ENCODE measurements around the gene ACVR1B.

DNA sequence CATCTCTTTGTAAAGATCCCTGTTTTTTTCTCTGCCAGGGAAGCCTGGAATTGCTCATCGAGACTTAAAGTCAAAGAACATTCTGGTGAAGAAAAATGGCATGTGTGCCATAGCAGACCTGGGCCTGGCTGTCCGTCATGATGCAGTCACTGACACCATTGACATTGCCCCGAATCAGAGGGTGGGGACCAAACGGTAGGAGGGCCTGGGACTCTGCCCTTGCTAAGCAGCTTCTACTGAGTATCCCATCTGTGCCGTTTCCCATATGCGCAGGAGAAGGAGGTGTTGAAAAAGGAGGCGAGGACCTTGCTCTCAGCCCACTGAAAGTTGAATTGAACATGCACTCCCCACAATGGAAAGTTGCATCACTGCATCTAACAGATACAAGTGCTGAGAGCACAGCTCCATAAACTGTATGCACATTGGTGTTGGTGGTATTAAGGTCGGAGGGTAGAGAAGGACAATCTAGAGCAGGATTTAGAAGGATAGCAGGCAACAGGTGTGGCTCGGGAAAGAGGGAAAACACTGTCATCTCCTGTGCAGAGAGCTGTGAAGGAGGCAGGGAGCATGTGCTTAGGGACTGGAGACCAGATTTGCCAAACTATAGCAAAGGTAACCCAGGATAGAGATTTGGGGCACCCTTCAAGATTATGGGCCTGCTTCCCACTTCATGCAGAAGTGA is 33.8 kb downstream of the ACVR1B start:
- TF ChIP-seq, protein P1, sequence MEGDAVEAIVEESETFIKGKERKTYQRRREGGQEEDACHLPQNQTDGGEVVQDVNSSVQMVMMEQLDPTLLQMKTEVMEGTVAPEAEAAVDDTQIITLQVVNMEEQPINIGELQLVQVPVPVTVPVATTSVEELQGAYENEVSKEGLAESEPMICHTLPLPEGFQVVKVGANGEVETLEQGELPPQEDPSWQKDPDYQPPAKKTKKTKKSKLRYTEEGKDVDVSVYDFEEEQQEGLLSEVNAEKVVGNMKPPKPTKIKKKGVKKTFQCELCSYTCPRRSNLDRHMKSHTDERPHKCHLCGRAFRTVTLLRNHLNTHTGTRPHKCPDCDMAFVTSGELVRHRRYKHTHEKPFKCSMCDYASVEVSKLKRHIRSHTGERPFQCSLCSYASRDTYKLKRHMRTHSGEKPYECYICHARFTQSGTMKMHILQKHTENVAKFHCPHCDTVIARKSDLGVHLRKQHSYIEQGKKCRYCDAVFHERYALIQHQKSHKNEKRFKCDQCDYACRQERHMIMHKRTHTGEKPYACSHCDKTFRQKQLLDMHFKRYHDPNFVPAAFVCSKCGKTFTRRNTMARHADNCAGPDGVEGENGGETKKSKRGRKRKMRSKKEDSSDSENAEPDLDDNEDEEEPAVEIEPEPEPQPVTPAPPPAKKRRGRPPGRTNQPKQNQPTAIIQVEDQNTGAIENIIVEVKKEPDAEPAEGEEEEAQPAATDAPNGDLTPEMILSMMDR (IDR thresholded peaks at IDR 0.05; ENCODE audit: low read depth, low read length, missing input control), result no peak
- no peak for TF ChIP-seq RXRA (IDR thresholded peaks at IDR 0.05)
- no peak for TF ChIP-seq JUND (IDR thresholded peaks at IDR 0.05)
- no peak for TF ChIP-seq TAF1 (conservative IDR thresholded peaks at IDR 0.05)
- no peak for TF ChIP-seq YY1 (IDR thresholded peaks at IDR 0.05)
- TF ChIP-seq, protein P2, sequence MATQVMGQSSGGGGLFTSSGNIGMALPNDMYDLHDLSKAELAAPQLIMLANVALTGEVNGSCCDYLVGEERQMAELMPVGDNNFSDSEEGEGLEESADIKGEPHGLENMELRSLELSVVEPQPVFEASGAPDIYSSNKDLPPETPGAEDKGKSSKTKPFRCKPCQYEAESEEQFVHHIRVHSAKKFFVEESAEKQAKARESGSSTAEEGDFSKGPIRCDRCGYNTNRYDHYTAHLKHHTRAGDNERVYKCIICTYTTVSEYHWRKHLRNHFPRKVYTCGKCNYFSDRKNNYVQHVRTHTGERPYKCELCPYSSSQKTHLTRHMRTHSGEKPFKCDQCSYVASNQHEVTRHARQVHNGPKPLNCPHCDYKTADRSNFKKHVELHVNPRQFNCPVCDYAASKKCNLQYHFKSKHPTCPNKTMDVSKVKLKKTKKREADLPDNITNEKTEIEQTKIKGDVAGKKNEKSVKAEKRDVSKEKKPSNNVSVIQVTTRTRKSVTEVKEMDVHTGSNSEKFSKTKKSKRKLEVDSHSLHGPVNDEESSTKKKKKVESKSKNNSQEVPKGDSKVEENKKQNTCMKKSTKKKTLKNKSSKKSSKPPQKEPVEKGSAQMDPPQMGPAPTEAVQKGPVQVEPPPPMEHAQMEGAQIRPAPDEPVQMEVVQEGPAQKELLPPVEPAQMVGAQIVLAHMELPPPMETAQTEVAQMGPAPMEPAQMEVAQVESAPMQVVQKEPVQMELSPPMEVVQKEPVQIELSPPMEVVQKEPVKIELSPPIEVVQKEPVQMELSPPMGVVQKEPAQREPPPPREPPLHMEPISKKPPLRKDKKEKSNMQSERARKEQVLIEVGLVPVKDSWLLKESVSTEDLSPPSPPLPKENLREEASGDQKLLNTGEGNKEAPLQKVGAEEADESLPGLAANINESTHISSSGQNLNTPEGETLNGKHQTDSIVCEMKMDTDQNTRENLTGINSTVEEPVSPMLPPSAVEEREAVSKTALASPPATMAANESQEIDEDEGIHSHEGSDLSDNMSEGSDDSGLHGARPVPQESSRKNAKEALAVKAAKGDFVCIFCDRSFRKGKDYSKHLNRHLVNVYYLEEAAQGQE (IDR thresholded peaks at IDR 0.05), result no peak
- no peak for TF ChIP-seq SP1 (IDR thresholded peaks at IDR 0.05)
- TF ChIP-seq RAD21 (IDR thresholded peaks at IDR 0.05), result no peak
- no peak for TF ChIP-seq HNF4A (conservative IDR thresholded peaks at IDR 0.05)
- TF ChIP-seq, protein P3, sequence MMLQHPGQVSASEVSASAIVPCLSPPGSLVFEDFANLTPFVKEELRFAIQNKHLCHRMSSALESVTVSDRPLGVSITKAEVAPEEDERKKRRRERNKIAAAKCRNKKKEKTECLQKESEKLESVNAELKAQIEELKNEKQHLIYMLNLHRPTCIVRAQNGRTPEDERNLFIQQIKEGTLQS (IDR thresholded peaks at IDR 0.05), result no peak

All from liver (tissue), 3 donors.